Mammary epithelial cell (primary cell): ENCODE data around the gene DDX53.

Experiments
- EZH2 ChIP-seq: IDR thresholded peaks from 2 replicates; pipeline ENCODE4 v1.6.1; 2012; ENCODE audit warnings: low read length, inconsistent platforms, borderline replicate concordance
- TF ChIP-seq, protein P1 (sequence below), 2 donors: IDR thresholded peaks in 1 of 2; conservative IDR thresholded peaks in 1 of 2; 2 replicates each; pipeline ENCODE4 v1.5.1; 2011 to 2012; ENCODE audit warnings: inconsistent platforms in 2 of 2, low read length in 2 of 2, mild to moderate bottlenecking in 2 of 2, control low read depth in 1 of 2, low read depth in 1 of 2; ENCODE audit not compliant: insufficient read depth in 1 of 2; ENCODE audit errors: extremely low read depth in 1 of 2

DNA sequence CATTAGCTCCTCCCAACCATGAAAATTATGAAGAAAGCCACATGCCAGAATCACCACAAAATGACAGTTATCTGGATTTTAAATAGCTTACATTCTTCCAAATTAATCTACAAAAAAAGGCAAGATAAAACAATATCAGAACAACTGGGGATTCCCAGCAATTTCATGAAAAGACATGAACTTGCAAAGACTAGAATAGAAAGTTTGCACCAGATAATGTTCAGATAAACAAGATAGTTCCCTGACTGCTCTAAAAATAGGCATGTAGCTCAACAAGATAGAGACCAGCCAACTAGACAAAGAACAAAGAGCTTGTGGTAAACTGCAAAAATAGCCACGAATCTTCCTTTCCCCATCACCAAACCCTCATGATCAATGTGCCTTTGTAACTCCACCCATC, 30.3 kb upstream of the DDX53 start:
- TF ChIP-seq, protein P1, sequence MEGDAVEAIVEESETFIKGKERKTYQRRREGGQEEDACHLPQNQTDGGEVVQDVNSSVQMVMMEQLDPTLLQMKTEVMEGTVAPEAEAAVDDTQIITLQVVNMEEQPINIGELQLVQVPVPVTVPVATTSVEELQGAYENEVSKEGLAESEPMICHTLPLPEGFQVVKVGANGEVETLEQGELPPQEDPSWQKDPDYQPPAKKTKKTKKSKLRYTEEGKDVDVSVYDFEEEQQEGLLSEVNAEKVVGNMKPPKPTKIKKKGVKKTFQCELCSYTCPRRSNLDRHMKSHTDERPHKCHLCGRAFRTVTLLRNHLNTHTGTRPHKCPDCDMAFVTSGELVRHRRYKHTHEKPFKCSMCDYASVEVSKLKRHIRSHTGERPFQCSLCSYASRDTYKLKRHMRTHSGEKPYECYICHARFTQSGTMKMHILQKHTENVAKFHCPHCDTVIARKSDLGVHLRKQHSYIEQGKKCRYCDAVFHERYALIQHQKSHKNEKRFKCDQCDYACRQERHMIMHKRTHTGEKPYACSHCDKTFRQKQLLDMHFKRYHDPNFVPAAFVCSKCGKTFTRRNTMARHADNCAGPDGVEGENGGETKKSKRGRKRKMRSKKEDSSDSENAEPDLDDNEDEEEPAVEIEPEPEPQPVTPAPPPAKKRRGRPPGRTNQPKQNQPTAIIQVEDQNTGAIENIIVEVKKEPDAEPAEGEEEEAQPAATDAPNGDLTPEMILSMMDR (conservative IDR thresholded peaks at IDR 0.05 in 1 of 2, IDR thresholded peaks at IDR 0.05 in 1 of 2; ENCODE audit: extremely low read depth in 1 of 2, insufficient read depth in 1 of 2, low read depth in 1 of 2, low read length in 2 of 2): no peak
- TF ChIP-seq EZH2: no peak
